ENCODE data around the gene LHX6.

The LHX6 gene

GRCh38 chr9:122234022-122234748 is 5.4 kb upstream of the LHX6 start:
- DNase-seq, result no peak

- no peak for DNase-seq
Observed at GRCh38 chr9:122232796-122233306, 4.1 kb upstream of the LHX6 start.

GRCh38 chr9:122229485-122229837 is 704 bp upstream of the LHX6 start:
- no peak for DNase-seq

GRCh38 chr9:122228191-122228567 is 578 bp downstream of the LHX6 start:
- DNase-seq, result no peak

GRCh38 chr9:122227575-122227900 is 1.2 kb downstream of the LHX6 start:
- DNase-seq, result no peak

GRCh38 chr9:122226758-122227574 is 1.8 kb downstream of the LHX6 start:
- no peak for DNase-seq

- no peak for DNase-seq
Observed at GRCh38 chr9:122226142-122226757, 2.5 kb downstream of the LHX6 start.

GRCh38 chr9:122225312-122226141 is 3.2 kb downstream of the LHX6 start:
- no peak for DNase-seq

- DNase-seq, result no peak
Observed at GRCh38 chr9:122223435-122223834, 5.3 kb downstream of the LHX6 start.

- no peak for DNase-seq
Observed at GRCh38 chr9:122222791-122223190, 6.0 kb downstream of the LHX6 start.

GRCh38 chr9:122221183-122221811 is 7.5 kb downstream of the LHX6 start:
- DNase-seq, result no peak

- no peak for DNase-seq
Observed at GRCh38 chr9:122220673-122221182, 8.0 kb downstream of the LHX6 start.

- no peak for DNase-seq
Observed at GRCh38 chr9:122219856-122220672, 8.7 kb downstream of the LHX6 start.

- no peak for DNase-seq
Observed at GRCh38 chr9:122218935-122219855, 9.6 kb downstream of the LHX6 start.

GRCh38 chr9:122218071-122218934 is 10.5 kb downstream of the LHX6 start:
- no peak for DNase-seq

GRCh38 chr9:122217640-122218039 is 11.1 kb downstream of the LHX6 start:
- no peak for DNase-seq

- DNase-seq, result no peak
Observed at GRCh38 chr9:122216798-122217418, 11.8 kb downstream of the LHX6 start.

- no peak for DNase-seq
Observed at GRCh38 chr9:122216138-122216797, 12.5 kb downstream of the LHX6 start.
